Stimulated activated naive CD8-positive, alpha-beta T cell treated with anti-CD3 and anti-CD28 coated beads, Interleukin-15, amount 100 ng/mL, for 72 hours (primary cell): Measurements from ENCODE around the gene ROPN1L.
A peak's percentile ranks its signal among the peaks of the same experiment; 100 is the strongest.

ENCODE experiments used
- ATAC-seq: fragments of 150-1000 bp; cut with Tn5 transposase; 2 replicates; pipeline ENCODE4 v1.10.0; 2021; ENCODE audit warnings: mild to moderate bottlenecking, moderate library complexity
- DNase-seq, 2 donors: peaks; one replicate each; pipeline ENCODE4 v3.0.0; 2021 to 2022
- H3K27ac Mint-ChIP-seq, 2 donors: one replicate each; pipeline ENCODE4 v1.8.0; 2022; ENCODE audit warnings: mild to moderate bottlenecking in 2 of 2, mixed read lengths in 2 of 2, moderate library complexity in 2 of 2
- H3K27me3 Mint-ChIP-seq: one replicate; pipeline ENCODE4 v1.8.0; 2022; ENCODE audit warnings: mixed read lengths
- H3K4me1 Mint-ChIP-seq: one replicate; pipeline ENCODE4 v1.8.0; 2022; ENCODE audit warnings: mild to moderate bottlenecking, mixed read lengths
- H3K4me3 Mint-ChIP-seq, 2 donors: one replicate each; pipeline ENCODE4 v1.8.0; 2022; ENCODE audit warnings: mild to moderate bottlenecking in 2 of 2, mixed read lengths in 2 of 2, moderate library complexity in 1 of 2
- H3K9me3 Mint-ChIP-seq, 2 donors: one replicate each; pipeline ENCODE4 v1.8.0; 2022; ENCODE audit warnings: mixed read lengths in 2 of 2

ROPN1L gene

DNA sequence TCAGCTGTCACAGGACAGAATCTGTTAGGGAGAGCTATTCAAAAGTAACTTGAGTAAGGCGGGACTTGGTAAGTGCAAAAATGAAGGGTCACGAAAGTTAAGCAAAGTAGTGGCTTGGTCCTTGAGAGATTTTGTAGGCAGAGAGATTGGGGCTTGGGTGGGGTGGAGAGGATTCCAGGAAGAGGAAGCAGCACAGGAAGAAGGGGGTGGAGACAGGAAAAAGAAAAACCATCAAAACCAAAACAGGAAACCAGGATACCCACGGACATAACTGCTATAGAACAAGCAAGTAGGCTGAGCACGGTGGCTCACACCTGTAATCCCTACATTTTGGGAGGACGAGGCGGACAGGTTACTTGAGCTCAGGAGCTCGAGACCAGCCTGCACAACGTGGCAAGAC is 3.7 kb downstream of the ROPN1L start:
- H3K27ac Mint-ChIP-seq, result no peak overlapping the region
- H3K27me3 Mint-ChIP-seq, result peaks cover 16% of the 10 kb centered on the region
- peak overlapping the region; percentile 3 to 54 for H3K4me3 Mint-ChIP-seq
- H3K9me3 Mint-ChIP-seq, result peaks cover 0 to 4% of the 10 kb centered on the region in 2 donors
- DNase-seq (no peak), ATAC-seq (no peak)
- H3K4me1 Mint-ChIP-seq, result peaks cover 55% of the 10 kb centered on the region

DNA sequence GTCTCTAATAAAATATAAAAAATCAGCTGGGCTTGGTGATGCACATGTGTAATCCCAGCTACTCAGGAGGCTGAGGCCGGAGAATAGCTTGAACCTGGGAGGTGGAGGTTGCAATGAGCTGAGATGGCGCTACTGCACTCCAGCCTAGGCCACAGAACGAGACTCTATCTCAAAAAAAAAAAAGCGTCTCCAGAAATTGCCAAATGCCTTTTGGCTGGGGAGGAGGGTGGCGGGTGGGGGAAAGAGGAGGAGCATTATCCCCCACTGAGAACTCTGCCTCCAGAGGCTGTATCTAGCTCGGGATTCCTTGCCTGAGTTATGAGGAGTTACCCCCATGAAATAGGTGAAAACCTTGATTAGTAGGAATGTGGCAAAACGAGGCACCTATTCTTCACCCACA is 4.8 kb downstream of the ROPN1L start:
- peaks cover 0 to 4% of the 10 kb centered on the region in 2 donors for H3K9me3 Mint-ChIP-seq
- peaks cover 48% of the 10 kb centered on the region for H3K4me1 Mint-ChIP-seq
- no peak overlapping the region for H3K4me3 Mint-ChIP-seq
- ATAC-seq (no peak), DNase-seq (no peak)
- H3K27me3 Mint-ChIP-seq, result peaks cover 16% of the 10 kb centered on the region
- no peak overlapping the region for H3K27ac Mint-ChIP-seq

DNA sequence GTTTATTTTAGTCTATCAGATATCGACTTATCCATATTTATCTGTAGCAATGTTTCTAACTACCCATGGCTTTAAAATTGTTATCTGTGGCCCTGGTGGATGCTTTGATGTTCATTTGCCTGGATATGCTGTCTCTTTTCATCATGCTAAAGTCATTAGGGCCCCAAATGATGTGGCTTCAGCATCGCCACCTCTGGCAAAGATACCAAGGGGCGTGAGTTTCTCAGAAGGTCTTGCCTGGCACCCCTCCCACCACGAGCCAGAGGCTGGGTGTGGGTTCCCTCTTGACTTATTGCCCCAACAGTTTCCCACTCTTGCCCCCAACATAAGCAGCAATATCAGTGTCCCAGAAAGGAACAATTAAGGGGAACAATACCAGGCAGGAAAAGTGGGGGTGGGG is 5.4 kb downstream of the ROPN1L start:
- Mint-ChIP-seq H3K27ac (no peak overlapping the region), H3K4me3 (no peak overlapping the region)

DNA sequence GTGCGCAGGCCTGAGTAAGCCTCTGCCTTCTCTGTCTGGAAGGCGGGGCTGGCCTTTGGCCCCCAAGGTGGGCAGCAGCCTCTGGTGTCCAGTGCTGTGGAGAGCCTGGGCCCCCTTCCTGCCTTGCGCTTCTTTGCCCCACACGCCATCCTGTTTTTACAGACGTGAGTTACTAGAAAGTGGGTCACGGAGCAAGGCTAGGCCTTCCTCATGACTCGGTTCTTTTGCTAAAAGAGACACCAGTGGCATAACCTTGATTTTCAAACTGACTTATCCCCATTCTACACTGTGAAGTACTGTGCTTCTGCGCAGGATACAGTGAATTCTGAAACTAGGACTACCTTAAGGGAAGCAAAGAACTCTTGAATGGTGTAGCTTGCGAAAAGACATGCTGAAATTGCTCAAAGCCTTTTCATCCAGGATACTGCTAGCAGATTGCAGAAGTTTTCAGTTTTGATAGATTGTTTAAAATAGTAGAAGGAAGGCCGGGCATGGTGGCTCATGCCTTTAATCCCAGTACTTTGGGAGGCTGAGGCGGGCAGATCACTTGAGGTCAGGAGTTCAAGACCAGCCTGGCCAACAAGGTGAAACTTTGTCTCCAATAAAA is 7.2 kb downstream of the ROPN1L start:
- no peak overlapping the region for H3K4me3 Mint-ChIP-seq
- H3K4me1 Mint-ChIP-seq, result peaks cover 34% of the 10 kb centered on the region
- peaks cover 0 to 4% of the 10 kb centered on the region in 2 donors for H3K9me3 Mint-ChIP-seq
- DNase-seq (no peak), ATAC-seq (no peak)
- peaks cover 1% of the 10 kb centered on the region for H3K27me3 Mint-ChIP-seq
- H3K27ac Mint-ChIP-seq, result peak overlapping the region in 1 of 2 donors; percentile 33

More for the DNA sequence above, 5.4 kb downstream of the ROPN1L start:
- peaks cover 0 to 4% of the 10 kb centered on the region in 2 donors for H3K9me3 Mint-ChIP-seq
- ATAC-seq (no peak), DNase-seq (no peak)
- H3K4me1 Mint-ChIP-seq, result peaks cover 46% of the 10 kb centered on the region
- peaks cover 13% of the 10 kb centered on the region for H3K27me3 Mint-ChIP-seq

DNA sequence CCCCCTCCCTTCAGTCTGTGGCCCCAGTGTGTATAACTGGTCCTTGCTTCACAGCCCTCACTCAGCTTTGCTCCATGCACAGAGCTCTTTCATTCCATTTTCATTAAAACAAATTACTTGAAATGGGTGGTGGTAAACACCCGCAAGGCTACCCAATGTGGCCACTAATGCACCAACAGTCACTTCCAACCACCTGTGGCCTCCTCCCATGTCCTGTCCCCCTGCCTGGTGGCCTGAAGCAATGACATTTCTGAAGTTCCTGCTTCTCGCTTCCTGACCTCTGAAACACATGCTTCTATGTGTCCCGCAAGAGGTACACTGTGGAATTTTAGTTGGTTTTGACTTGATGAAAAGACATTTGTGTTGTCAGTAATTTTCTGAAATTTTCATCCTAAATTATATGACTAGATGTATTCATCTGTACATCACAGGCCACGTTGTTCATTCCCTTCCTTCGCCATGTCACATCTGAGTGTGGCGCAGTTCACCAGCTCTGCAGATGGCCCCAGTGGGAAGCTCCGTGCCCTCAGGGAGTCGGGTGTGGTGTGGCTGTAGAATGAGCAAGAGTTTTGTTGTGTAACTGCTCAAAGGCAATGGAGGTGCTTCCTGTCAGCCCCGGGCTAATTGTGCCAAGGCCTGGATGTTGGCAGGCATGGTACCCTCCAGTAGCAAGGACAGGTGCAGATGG is 9.6 kb downstream of the ROPN1L start:
- H3K9me3 Mint-ChIP-seq, result no peaks in the 10 kb centered on the region
- H3K27ac Mint-ChIP-seq, result no peak overlapping the region
- H3K4me3 Mint-ChIP-seq, result no peak overlapping the region
- peaks cover 18% of the 10 kb centered on the region for H3K4me1 Mint-ChIP-seq
- DNase-seq (no peak), ATAC-seq (no peak)
- no peaks in the 10 kb centered on the region for H3K27me3 Mint-ChIP-seq

DNA sequence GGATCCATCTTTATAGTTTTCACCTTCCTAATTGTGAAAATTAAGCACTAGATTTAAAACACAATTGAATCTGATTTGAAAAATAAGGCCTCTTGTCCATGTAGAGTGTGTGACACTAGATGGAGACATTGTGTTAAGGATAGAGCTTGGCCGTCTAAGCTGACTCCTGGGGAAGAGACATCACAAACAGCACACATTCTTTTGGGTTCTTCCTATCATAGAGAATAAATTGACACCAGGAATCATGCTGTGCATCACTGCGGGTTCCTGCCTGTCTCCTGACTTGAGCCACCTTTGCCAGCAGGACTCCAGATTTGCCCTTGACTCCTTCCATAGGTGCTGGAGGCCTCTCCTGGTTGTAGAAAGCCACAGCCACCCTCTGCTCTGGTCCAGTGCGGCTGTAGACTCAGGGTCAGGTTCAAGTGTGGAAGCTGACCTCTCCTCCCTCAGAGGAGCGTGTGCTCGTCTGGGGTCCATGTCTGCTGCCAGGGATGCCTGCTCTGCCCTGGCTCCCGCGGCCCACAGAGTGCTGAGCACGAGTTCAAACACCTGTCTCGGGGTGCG is 11.2 kb downstream of the ROPN1L start:
- no peak overlapping the region for H3K27ac Mint-ChIP-seq
- DNase-seq (peak; percentile 21 to 31), ATAC-seq (peak; percentile 84)
- no peaks in the 10 kb centered on the region for H3K9me3 Mint-ChIP-seq
- H3K27me3 Mint-ChIP-seq, result no peaks in the 10 kb centered on the region
- peaks cover 6% of the 10 kb centered on the region for H3K4me1 Mint-ChIP-seq
- H3K4me3 Mint-ChIP-seq, result no peak overlapping the region

DNA sequence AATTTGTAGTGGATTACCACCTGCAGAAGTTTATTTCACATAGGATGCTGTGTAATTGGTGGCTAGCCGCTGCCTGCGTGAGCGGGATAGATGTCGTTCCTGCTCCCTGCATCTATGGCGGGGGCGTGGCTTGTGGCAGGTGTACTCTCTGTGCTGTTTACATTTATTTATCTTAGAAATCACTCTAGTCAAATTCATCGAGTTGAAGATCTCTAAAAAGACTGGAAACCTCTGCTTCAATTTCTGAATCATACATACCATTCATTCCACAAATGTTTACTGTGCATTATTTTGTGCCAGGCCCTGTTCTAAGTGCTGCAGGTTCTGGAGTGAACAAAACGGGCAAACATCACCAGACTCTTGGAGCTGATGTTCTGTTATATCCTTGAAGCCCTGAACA is 11.9 kb downstream of the ROPN1L start:
- DNase-seq (no peak), ATAC-seq (no peak)
- Mint-ChIP-seq H3K9me3 (no peaks in the 10 kb centered on the region), H3K4me1 (no peaks in the 10 kb centered on the region), H3K4me3 (no peak overlapping the region), H3K27me3 (no peaks in the 10 kb centered on the region), H3K27ac (no peak overlapping the region)

DNA sequence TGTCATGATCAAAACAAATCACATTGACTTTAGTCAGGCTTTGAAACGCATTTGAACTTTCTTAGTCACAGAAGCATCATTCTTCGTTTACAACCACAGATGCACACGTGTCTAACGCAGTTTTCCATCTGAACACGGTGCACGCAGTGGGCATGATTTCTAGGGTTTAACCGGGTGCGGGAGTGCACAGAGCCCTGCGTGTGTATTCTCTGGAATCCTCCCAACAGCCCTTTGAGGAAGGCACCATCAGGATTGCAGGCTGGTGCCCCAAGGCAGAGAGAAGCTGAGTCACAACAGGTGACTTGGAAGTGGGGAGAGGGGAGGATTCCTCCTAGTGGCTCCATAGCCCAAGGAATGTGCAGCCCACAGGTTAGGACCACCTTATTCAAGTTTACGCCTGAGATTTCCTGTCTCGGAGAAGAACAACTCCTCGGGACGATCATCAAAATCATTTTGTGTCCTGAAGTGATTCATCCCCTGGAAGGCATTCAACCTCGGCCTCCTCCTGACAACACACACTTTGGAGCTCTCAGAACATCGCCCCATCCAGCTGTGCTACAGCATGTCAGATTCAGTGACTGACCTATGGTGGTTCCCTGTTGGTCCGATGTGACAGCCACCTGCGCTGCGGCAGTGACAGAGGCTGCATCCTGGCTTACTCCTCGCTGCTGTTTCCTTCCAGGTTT is 13.1 kb downstream of the ROPN1L start:
- Mint-ChIP-seq H3K27me3 (no peaks in the 10 kb centered on the region), H3K9me3 (no peaks in the 10 kb centered on the region), H3K4me3 (no peak overlapping the region), H3K4me1 (no peaks in the 10 kb centered on the region), H3K27ac (peak overlapping the region in 1 of 2 donors; percentile 59)
- ATAC-seq (no peak), DNase-seq (no peak)

DNA sequence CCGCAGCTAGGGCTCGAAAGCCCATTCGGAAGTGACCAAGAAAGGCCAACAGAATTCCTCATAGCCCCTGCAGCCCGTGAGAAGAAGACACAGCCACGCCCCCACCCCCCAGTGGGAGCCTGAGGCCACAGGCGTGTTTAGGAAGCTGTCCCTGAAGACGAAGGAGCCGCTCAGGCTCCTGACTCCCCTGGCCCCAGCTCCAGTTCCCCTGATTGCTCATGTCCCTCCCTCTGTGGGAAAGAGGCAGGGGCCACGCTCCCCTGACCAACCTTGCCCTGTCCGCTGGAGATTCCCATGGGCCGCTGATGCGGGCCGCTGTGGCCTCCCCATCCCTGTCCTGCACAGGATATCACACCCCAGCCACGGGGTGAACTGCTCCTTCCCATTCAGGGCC is 13.6 kb downstream of the ROPN1L start:
- DNase-seq (no peak), ATAC-seq (no peak)
- Mint-ChIP-seq H3K4me1 (no peaks in the 10 kb centered on the region), H3K9me3 (no peaks in the 10 kb centered on the region), H3K27me3 (no peaks in the 10 kb centered on the region), H3K4me3 (no peak overlapping the region), H3K27ac (peak overlapping the region in 1 of 2 donors; percentile 77)

DNA sequence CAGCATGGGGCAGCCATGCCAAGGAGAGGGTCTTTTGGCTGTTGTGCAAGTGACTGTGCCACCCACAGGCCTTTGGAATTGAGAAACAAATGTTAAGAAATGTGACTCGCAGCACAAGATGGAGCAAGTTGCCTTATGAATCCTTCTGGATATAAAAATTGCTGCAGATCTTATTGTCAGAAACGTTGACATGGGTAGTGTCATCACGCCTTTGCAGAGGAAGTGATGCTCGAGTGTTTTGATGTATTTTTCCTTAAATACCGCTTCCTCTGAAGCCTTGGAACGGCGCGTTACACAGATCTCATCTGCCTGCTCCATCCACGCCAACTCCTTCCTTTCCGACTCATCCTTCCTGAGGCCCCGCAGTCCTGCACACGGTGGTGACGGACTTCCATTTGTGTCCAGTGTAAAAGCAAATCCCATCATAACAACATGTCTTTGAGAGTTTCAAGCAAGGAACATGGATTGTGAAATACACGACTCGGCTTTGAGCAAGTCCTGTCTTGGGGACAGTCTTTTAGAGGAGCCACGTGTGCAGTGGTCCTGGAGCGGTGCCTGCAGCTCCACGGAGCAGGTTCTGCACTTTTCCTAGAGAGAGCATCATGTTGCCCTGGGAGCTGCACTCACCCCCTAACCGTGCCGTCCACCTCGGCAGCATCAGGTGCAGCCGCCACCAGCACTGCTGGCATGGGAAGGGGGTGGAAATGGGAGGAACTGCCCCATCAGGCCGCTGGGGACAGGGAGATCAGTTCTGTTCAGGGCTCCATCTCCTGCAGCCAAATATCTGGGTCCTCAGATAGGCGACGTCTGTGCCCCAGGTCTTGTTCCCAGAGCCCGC is 15.1 kb downstream of the ROPN1L start:
- no peak for DNase-seq
- Mint-ChIP-seq H3K4me3 (no peak overlapping the region), H3K9me3 (no peaks in the 10 kb centered on the region), H3K27me3 (no peaks in the 10 kb centered on the region), H3K4me1 (no peaks in the 10 kb centered on the region), H3K27ac (no peak overlapping the region)
- ATAC-seq, result no peak

DNA sequence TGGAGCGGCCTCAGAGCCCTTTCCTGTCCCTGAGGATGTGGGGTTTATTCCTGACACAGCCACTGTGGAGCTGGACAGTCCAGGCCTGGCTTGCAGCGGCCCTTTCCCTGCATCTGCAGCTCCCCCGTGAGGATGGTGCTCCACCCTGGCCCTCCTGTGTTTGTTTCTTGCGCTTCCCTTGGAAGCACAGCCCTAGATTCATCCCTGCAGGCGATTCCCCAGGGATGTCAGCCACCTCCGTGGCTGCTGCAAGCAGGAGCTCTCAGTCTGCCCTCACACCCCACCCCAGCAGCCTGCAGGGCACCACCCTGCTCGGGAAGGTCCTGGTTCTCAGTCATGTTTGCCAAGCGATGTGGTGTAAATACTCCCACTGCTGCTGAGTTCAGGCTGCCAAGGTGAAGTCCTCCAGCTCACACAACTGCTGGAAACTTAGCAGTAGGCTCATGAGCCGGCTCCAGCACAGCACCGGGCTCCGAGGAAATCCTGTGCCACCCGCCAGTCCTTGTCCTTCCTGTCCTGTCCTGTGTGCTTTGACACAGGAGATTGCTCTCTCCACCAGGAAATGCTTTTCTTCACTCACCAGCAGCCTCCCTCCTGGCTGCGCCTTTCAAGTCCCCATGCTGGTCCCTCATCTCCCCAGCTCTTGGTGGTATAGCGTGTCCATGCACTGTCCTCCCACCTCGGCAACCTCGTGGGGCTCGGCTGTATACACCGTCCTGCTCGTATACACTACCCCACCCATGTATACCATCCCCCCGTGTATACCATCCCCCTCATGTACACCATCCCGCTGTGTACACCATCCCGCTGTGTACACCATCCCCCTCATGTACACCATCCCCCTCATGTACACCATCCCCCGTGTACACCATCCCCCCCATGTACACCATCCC is 16.2 kb downstream of the ROPN1L start:
- no peaks in the 10 kb centered on the region for H3K9me3 Mint-ChIP-seq
- H3K4me3 Mint-ChIP-seq, result no peak overlapping the region
- ATAC-seq (peak; percentile 44), DNase-seq (no peak)
- no peaks in the 10 kb centered on the region for H3K4me1 Mint-ChIP-seq
- H3K27ac Mint-ChIP-seq, result peak overlapping the region in 1 of 2 donors; percentile 20
- H3K27me3 Mint-ChIP-seq, result no peaks in the 10 kb centered on the region

DNA sequence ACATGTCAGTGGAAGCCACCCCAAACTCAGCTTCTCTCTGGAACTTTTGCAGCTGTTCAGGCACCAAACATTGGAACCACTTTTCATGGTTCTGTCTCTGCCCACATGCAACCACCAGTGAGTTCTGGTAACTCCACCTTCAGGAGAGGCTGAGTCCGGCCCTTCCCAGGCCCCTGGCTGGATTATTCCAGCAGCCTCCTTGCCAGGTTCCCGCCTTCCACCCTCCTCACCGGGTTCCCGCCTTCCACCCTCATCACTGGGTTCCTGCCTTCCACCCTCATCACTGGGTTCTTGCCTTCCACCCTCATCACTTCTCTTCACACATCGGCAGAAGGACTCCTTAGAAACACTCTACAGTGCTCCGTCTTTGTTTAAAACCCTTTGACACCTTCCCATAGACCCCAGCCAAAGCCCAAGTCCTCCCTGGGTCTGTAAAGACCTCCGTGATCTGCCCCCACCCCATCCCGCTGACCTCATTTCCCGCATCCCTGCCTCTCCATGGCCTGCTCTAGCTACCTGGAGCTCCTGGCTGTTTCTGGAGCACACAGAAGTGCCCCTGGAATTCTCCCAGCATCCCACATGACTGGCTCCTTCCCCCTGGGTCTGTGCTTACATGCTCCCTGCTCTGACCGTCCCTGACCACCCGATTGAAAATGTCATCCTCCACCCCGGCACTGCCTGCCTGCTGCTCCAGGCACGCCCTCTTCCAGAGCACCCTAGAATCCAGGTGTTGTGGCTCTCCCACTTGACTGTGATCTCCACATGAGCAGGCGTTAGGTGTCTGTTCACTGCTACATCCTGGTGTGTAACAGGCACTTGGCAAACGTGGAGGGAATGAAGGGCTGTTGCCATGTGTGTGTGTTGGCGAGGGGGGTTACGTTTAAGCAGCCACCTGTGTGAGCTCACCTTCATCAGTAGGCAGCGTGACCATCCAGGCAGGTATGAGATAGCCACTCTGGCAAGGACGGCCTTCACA is 17.7 kb downstream of the ROPN1L start:
- Mint-ChIP-seq H3K9me3 (no peaks in the 10 kb centered on the region), H3K4me1 (no peaks in the 10 kb centered on the region), H3K27ac (peak overlapping the region in 1 of 2 donors; percentile 4), H3K4me3 (no peak overlapping the region), H3K27me3 (no peaks in the 10 kb centered on the region)
- DNase-seq (no peak), ATAC-seq (no peak)

DNA sequence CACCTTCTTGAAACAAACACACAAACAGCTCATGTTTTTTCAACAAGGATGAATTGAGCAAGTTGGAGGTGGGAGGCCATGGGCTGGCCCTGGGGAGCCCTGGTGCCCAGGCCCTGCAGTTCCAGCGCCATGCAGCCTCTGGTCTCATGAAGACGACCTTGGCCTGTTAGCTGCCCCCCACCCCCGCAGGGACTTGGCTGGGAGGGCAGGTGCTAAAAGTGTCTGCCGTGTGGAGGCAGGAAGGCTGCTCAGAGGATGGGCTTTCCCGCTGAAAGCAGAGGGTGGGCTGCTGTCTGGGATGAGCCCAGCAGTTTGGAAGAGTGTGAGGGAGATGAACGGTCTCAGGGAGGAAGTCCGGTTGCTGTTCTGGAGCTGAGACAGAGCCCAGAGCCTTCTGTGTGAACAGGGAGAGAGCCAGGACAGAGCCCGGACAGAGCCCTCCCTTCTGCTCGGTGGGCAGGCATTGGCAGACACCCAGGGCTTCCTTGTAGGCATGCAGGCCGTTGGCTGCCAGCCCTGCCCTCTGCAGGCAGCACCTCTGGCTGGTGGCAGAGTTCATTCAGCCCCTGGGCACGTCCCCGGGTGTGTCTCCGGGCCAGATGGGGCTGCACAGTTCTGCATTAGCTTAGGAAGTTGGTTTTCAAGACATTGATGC is 18.7 kb downstream of the ROPN1L start:
- no peaks in the 10 kb centered on the region for H3K4me1 Mint-ChIP-seq
- peak overlapping the region in 1 of 2 donors; percentile 29 for H3K27ac Mint-ChIP-seq
- no peaks in the 10 kb centered on the region for H3K27me3 Mint-ChIP-seq
- no peak for ATAC-seq
- DNase-seq, result no peak
- H3K4me3 Mint-ChIP-seq, result no peak overlapping the region
- no peaks in the 10 kb centered on the region for H3K9me3 Mint-ChIP-seq
